HG03558 (cell line): Measurements from ENCODE around the gene PRKCE.

Source experiments
- ATAC-seq: cut with Tn5 transposase; IDR thresholded peaks from one replicate; pipeline ENCODE4 v1.9.1; 2021; ENCODE audit warnings: moderate number of reproducible peaks; ENCODE audit not compliant: unreplicated experiment; ENCODE audit errors: extremely low read depth

The PRKCE gene

GRCh38 chr2:46042207-46042637 is 390.7 kb downstream of the PRKCE start:
- ATAC-seq = no peak

DNA sequence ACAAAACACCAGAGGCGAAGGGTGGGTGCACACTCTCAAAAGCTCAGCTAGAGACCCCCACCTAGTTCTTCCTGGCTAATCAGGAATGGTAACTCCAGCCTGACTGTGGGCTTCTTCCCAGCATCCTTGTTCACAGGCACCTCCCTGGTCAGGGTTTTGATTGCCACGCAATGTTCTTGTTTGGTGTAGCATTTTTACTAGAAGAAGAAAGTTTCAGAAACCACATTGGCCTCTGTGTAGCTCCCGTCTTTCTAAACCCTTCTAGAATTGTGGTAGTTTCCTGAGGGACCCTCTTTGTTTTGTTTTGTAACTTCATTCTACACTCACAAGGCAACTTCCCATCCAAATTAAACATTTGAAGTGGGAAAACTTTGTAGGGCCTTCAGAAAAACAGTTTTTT is 391.2 kb downstream of the PRKCE start:
- ATAC-seq = no peak

DNA sequence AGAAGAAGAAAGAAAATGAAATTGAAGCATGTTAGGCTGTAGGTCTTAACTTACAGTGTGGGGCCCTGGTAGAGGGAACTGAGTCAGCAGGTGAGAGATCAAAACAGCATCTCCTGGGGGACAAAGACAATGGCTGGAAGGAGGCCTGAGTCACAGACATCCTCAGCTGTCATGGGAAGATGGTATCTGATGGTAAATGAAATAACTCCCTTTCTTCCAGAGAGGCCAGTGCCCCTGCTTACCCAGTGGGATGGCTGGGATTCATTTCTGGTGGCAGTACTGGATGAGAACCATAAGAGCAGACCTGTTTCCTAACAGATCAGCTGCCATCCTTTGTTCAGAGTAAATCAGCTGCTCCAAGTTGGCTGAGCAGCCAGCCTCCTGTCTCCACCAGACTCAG is 394.4 kb downstream of the PRKCE start:
- no peak for ATAC-seq

GRCh38 chr2:46047290-46047689 is 395.8 kb downstream of the PRKCE start:
- ATAC-seq = no peak

- no peak for ATAC-seq
Observed at GRCh38 chr2:46048693-46049092, 397.2 kb downstream of the PRKCE start.

- no peak for ATAC-seq
Observed at GRCh38 chr2:46050027-46050426, 398.6 kb downstream of the PRKCE start.

GRCh38 chr2:46050489-46050888 is 399.0 kb downstream of the PRKCE start:
- no peak for ATAC-seq

DNA sequence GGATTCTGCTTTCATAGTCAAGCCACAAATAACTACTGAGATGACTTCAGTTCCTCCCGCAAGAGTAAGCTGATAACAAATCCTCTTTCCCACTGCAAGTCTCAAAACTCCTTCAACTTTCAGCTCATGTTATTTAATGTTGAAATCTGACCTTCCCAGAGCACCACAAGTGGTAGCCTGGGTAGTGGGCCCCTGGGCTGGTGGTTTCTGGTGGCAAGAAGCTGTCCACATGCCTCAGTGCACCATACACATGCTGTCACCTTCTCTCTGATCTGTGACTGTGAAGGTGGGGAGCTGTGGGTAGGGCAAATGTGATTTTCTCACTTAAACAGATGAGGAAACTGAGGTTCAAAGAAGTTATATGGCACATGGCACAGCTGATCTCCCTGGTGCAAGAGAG is 399.6 kb downstream of the PRKCE start:
- ATAC-seq = no peak

GRCh38 chr2:46053564-46053963 is 402.1 kb downstream of the PRKCE start:
- no peak for ATAC-seq

DNA sequence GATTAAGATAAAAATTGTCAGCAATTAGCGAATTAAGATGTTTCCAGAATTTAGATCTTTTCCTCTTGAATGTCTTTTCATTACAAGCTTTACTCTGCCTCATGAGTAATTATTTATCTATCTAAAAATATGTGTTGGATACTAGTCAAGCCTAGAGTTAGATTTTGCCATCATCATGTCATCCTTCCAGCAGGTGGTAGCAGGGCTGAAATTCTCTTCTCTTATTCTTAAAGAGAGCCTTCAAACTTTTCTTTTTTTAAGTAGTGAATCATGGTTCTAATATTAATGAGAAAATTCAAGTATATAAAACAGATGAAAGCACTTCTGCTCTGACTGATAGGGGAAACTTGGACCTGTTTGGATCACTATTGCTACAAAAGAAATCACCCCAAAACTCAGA is 405.1 kb downstream of the PRKCE start:
- no peak for ATAC-seq

DNA sequence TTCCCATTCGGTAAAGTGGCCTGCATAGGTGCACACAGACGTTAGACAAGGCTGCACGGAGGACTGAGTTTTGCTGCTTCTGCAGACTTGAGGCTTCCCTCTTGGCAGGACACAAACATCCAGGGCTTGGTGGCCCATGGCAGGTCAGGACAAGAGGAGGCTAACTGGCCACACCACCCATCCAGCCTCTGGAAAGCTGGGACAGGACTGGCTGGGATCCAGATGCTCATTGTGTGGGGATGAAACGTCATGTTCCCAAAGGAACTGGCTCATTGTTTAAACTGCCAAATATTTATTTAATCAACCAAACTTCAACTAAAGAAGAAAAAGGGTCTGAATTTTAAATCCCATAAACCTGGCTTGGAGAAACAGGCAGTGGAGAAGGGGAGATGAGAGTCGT is 406.7 kb downstream of the PRKCE start:
- no peak for ATAC-seq

DNA sequence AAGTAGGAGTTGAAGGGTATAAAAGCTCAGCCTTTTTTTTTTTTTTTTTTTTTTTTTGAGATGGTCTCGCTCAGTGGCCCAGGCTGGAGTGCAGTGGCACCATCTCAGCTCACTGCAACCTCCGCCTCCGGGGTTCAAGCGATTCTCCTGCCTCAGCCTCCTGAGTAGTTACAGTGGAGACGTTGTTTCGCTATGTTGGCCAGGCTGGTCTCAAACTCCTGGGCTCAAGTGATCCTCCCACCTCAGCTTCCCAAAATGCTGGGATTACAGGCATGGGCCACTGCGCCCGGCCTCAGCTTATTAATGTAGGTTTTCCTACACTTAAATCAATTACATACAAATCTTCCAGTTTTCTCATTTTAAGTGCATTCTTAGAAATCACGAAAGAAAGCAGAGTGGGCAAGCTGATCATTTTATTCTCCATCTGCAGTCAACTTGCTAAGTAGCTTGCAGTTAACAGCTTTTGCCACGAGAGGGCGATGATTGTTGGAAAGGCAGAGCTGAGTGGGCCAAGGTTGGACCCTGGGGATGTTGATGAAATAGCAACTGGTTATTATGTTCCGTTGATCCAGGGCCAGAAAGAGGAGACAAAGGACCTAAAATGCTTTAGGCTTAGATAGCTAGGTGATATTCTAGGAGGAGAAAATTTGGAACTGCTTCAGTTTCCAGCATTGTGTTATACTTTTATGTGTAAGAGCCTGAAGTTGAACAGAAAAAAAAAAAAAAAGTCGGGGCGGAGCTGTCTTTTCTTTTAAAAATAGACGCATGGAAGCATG is 411.4 kb downstream of the PRKCE start:
- ATAC-seq = no peak

DNA sequence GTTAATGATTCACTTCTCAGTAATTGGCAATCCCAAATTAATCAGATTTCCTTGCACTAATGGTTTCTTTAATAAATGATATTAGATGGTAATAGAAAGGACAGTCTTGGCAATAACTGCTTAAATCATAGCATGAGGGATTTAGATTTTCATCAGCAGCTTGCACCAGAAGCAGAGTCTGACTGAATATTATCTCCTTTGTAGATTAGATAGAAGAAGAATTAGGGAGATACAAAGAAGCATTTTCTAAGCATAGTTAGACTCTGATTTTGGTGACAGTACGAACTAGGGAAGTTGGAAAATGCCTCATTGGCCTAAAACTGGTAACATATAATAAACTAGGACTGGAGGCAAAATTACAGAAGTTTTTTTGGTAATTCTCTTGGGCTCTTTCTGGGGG is 412.9 kb downstream of the PRKCE start:
- no peak for ATAC-seq

DNA sequence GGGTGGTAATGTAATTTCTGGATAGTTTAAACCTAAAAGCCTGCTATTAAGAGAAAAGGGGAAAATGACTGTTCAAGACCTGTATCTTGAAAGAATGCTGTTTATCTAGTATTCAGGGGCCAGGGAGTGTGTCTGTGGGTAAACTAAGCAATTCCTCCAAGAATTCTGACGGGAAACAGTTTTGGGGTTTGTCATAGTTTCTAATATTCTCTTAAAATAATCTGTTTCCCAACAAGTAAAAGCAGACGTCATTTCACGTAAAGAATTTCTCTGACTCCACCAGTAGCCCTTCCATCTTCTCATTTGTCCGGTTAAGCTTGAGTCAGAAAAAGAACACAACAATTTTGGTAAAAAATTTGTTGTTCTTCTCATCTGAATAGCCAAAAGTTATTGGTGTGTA is 413.7 kb downstream of the PRKCE start:
- no peak for ATAC-seq

- ATAC-seq = no peak
Observed at GRCh38 chr2:46066116-46066515, 414.6 kb downstream of the PRKCE start.

DNA sequence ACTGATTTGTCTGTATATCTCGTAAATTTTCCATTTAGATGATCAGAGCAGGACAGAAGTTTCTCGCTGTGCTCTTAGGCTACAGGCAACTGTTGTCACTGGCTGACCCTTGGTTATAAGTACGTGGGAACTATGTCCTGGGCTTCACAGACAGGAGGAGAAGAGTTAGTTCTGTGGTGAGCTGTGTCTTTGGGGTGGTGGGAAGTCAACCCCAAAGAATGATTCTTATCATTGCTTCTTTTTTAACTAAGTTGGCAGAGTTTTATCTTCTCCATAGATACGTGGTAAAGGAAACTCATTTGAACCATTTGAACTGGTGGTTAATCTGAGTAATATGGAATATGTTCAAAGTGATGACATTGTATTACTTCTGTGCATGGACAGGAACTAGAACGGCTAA is 415.1 kb downstream of the PRKCE start:
- ATAC-seq = no peak

- ATAC-seq = no peak
Observed at GRCh38 chr2:46067062-46067461, 415.6 kb downstream of the PRKCE start.

GRCh38 chr2:46067501-46068305 is 416.2 kb downstream of the PRKCE start:
- no peak for ATAC-seq

GRCh38 chr2:46068636-46069035 is 417.2 kb downstream of the PRKCE start:
- ATAC-seq = no peak

- no peak for ATAC-seq
Observed at GRCh38 chr2:46071074-46071473, 419.6 kb downstream of the PRKCE start.

DNA sequence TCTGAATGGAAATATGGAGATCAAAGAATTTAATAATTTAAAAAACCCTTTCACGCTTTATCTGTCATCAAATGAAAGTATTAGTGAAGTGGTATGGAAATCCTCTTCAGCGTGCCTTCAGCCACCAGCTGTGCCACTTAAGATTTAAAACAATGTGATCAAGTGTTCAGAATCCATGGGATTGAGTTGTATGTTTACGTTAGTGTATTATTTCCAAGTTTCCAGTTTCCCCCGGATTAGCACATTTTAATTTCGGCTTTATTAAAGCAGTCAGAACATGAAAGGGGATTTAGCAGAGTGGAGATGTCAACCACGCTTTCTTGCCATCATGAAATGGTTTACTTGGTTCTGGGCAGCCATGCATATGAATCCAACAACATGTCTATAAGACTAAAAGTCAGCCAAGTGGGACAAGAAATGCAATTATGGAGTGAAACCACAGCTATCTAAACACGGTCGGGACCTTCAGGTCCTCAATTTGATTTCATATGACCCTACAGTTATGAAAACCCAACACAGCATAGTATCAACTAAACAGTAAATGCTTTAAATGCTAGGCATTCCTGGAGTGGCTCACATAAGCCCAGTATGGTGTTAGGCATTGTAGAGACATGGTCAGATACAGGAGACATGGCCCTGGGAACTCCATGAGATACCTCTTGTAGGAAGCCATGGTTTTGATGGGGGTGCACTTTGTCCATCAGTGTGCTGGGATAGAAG is 420.8 kb downstream of the PRKCE start:
- ATAC-seq = no peak
